DOHH2 (cell line): ENCODE results near the gene FAM111B.

Source experiments
- EZH2phosphoT487 ChIP-seq: fragments of 200-600 bp; sonication (generic); IDR thresholded peaks from 2 replicates; pipeline ENCODE4 v1.6.1; 2017; ENCODE audit warnings: borderline replicate concordance, mild to moderate bottlenecking, antibody characterized with exemption, low read length, moderate library complexity, mixed read lengths
- TF ChIP-seq, protein P1 (sequence below): fragments of 200-600 bp; sonication (generic); IDR thresholded peaks from one replicate; pipeline ENCODE4 v1.5.1; 2014; ENCODE audit warnings: antibody characterized with exemption, mild to moderate bottlenecking, low read depth, low read length; ENCODE audit not compliant: poor library complexity, severe bottlenecking

DNA sequence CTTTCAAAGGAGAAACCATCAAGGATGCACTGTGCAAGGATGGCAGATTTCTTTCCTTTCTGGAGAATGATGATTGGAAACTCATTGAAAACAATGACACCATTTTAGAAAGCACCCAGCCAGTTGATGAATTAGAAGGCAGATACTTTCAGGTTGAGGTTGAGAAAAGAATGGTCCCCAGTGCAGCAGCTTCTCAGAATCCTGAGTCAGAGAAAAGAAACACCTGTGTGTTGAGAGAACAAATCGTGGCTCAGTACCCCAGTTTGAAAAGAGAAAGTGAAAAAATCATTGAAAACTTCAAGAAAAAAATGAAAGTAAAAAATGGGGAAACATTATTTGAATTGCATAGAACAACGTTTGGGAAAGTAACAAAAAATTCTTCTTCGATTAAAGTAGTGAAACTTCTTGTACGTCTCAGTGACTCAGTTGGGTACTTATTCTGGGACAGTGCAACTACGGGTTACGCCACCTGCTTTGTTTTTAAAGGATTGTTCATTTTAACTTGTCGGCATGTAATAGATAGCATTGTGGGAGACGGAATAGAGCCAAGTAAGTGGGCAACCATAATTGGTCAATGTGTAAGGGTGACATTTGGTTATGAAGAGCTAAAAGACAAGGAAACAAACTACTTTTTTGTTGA is 45.4 kb downstream of the FAM111B start:
- TF ChIP-seq, protein P1, sequence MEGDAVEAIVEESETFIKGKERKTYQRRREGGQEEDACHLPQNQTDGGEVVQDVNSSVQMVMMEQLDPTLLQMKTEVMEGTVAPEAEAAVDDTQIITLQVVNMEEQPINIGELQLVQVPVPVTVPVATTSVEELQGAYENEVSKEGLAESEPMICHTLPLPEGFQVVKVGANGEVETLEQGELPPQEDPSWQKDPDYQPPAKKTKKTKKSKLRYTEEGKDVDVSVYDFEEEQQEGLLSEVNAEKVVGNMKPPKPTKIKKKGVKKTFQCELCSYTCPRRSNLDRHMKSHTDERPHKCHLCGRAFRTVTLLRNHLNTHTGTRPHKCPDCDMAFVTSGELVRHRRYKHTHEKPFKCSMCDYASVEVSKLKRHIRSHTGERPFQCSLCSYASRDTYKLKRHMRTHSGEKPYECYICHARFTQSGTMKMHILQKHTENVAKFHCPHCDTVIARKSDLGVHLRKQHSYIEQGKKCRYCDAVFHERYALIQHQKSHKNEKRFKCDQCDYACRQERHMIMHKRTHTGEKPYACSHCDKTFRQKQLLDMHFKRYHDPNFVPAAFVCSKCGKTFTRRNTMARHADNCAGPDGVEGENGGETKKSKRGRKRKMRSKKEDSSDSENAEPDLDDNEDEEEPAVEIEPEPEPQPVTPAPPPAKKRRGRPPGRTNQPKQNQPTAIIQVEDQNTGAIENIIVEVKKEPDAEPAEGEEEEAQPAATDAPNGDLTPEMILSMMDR, result no peak
- TF ChIP-seq EZH2phosphoT487, result no peak
